Activated CD4-positive, alpha-beta T cell treated with anti-CD3 and anti-CD28 coated beads, Interleukin-2, amount 50 U/mL, for 1 hour (primary cell): ENCODE results near the gene GLB1L2.

Source experiments
- DNase-seq: peaks from one replicate; pipeline ENCODE4 v3.0.0-alpha.2; 2020

GLB1L2 gene

DNA sequence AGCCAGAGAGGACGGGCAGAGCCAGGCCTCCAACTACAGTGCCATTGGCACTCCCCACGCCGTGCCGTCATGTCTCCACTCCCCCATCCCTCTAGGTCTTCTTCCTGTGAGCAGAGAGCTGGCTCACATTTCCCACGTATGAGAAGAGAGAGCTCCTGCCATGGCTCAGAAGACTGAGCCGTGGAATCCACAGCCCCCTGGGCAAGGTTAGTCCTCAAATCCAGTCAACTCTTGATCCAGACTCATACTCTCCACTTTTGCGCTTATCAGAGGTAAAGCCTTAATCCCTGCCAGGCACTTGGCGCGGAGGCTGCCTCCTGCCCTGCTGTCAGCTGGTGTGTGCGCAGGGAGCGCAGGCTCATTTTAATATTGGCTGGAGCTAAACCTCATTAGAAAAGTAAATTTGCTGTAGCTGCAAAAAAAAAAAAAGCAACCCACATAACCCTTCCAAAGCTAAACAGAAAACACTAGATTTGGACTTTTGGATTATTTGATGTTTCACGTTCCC is 75.6 kb downstream of the GLB1L2 start:
- DNase-seq: no peak

DNA sequence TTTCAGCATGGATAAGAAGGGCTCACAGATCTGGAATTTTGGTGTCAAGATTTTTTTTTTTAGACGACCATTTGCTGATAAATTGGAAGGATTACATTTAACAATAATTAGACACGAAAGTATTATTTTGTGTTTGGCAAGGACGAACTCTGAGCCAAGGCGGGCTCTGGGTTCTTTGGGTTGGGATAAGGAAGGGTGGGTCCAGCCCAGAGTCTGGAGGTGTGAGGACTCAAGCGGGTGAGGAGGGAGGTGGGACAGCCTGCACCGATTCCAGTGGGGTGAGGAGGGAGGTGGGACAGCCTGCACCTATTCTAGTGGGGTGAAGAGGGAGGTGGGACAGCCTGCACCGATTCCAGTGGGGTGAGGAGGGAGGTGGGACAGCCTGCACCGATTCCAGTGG is 76.1 kb downstream of the GLB1L2 start:
- no peak for DNase-seq

DNA sequence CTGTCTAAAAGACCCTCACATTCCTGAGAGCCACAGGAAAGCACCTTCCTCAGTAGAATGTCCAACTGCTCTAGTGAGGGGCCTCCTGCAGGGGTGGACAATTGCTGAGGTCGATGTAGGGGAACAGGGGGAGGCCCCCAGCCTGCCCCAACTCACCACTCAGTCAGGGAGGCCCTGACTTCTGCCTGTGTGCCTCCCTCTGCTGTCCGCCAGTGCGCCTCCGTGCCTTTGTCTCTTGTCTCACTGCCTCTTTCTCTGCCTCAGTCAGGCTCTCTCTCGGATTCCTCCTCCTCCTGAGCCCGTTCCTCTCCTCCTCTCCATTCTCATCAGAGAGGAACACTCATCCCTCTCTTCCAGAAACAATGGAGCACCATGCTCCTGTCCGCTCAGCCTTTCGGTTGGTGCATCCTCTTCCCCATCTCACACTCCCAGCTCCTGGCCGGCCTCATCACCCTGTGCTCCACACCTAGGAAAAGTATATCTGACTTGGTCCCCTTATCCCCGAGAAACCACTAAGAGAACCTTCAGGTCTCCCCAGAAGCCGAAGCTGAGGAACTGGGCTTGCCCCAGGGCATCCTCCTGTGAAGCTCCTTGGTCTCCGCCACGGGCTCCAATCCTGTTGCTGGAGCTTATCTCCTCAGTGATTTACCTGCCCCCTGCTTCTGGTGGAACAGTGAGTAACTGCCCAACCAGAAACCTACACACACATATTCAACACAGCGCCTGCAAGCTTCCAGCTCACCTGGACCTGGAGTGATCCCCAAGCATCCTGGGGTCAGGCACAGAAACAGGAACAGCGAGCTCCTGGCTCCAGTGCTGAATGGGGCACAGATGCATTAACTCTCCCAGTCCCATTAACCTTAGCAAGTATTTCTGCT is 78.0 kb downstream of the GLB1L2 start:
- DNase-seq: no peak

DNA sequence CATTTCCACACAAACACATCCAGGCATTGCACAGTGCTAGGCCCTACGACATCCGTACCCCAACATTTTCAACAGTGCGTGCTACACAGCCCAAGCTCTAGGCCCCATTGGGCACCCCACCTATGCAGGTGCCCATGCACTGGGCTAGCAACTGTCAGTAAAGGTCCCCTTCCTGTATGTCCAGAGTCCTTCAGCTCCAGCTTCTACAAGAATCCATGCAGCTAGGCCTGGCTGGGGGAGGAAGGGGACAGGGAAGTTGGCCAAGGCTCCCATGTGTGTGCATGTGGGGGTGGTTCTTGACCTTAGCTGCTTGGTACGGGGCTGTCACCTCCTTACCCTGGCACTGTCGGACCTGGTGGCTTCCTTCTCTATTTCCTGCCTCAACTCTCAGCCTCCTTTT is 79.0 kb downstream of the GLB1L2 start:
- DNase-seq: no peak

DNA sequence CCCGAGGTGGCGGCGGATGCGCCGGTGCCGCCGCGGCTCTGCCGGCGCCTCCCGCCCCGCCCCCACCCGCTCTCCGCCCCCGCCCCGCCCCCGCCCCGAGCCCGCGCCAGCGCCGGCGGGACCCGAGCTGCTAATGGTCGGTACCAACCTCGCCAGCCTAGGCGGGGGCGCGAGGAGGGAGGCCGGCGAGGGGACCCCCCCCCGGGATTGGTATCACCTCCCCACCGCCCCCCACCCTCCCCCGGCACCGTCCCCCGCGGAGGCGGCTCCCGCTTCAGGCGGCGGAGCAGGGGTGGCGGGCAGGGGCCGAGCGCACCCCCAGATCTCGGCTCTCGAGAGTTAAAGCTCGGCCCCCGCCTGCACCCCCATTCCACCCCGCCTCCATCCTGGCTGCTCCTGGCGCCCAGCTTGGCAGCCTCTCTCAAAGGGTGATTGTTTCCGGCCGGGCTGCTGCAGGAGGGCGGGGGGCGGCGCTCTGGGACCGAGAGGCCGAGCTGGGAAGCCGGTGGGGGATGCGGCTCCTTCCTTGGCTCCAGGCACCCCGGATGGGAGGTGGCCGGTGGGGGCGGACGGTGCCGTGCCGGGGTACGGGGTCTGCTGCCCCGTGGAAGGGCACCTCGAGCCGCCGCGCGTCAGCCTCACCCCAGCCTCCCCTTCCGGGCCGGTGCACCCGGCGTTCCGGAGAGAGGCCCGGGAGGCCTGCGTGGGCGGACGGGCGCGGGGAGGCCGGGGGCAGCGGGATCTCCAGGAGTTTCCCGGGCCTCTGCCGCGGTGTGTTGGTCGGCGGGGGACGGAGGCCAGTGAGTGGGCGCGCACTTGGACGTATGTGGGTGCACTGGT is 80.6 kb downstream of the GLB1L2 start, which contains the start of gene B3GAT1:
Gene B3GAT1, minus strand, starts transcription at position 40 of the 840 bp plus-strand sequence. CDS start 24,583 bp downstream, outside the sequence.
- DNase-seq: peak; percentile 8

DNA sequence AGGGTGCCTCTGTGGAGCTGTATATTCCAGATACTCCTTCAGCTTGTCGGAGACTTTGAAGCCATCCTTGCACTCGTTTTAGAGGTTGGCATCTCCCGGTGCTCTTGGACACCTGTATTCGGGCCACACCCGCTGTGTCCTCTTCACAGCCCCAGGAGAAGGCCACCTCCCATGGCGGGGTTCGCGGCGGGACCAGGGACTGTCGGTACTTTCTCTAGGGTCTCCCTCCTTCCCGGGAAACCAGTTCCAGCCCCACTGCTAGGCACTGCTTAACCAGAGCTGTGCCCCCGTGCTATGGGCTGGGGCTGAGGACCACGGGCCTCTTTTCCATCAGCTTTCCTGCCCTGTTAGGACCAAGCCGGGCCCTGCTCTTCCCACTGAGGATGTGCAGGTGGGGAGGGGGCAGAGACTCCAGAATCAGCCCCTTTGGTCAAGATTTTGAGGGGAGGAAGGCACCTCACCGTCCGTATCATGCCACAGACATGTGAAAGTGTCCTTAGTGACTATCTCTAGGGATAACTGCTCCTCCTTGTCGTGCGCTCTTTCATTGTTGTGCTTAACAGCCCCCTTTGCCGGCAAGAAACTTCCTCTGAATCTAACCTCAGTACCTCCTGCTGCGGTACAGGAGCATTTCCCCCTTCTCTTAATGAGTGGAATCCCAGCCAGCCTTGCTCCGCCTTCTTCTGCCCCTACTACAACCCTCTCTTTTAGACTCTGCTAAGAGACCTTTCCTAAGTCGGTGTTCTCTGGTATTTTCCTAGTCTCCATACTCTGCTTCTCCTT is 81.4 kb downstream of the GLB1L2 start:
- DNase-seq: no peak

DNA sequence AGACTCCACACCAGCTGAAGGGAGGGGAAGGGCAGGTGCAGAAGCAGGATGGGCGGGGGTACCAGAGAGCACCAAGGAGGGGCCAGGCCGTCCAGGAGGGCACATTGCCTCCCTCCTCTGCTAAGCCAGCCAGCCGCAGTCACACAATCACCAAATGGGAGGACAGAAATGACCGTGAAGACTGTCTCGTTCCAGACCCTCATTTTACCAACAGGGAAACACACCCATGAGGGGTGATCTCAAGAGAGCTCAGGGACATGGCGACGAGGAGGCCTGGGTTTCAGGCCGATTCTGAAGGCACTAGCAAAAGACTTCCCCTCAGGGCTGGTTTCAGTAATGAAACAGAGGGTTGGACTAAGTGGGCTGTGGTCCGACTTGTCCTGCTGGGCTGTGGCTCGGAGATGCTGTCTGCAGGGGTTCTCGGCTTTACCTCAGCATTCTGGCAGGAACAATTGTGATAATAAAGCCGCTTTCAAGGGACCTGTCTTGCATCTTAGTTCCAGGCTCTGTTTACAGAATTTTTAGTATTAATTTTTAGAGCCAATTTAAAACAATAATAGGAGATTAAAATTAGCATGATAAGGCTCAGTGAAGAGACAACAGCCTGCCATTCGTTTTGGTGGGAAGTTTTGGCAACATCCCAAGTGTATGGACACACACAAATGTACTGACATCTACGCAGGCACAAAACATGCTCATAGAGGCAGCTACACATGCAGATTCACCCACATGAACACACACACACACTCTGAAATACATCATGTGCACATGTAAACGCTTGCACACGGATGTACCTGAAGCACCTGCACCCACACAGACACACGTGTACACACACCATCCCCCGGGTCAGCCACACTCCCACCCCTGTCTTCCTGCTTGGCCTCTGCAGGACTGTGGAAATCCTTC is 82.3 kb downstream of the GLB1L2 start:
- no peak for DNase-seq

DNA sequence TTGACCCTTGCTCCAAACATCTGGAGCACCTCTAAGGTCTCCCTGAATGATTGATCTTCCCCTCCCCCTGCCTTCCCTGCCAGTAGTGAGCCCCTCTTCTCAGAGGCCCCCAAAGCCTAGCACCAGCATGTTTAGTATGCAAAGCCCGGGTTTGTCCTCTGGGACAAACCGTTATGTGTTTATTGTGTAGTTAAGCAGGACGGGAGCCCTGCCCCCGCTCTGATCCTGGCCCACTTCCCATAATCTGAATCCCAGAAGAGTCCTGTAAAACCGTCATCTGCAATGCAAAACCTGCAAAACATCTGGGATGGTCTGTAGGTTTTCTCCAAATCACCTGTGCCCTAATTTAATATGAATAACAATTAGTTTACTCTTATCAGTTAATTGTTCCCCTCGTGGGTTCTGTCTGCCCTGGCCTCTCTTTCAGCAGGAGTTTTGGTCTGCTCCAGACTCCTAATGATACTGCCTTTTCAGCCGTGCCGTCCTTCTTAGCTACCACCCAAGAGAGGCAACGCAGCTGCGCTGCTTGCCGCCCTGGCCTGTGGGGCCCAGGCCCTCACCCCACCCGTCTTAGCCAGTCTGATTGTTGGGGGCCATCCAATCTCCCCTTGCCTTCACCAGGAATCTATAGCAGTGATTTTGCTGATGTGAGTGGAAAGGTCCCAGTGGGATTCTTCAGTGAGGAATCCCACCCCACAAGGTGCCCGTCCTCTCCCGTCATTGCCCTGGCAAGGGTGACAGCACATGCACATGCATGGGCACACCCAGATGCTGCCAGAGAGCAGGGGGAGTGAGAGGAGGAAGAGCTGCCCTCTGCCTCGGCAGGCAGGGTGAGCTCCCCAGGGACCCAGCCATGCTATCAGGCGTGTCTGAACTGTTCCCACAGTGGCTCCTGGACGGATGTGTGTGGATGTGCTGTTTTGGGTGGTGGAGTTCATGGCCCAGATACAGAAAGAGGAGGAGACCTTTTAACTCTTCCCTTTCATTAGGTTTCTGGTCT is 83.3 kb downstream of the GLB1L2 start:
- DNase-seq: no peak

DNA sequence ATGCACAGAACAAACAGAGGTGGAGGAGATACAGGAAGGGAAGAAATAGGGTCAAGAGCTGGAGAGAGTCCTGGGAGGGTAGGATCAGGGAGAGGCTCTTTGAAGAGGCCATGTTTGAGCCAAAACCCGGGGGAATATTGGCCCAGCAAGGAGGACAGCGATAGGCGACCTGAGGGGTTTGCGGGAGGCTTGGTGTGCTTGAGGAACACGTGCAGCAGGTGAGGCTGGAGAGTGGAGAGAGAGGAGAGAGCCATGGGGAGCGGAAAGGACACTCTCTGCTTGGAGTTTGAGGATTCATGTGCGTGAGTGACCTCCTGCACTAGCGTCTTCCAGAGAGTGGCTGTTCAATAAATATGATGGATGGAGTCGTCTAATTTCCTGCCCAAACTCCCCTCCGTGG is 84.9 kb downstream of the GLB1L2 start:
- DNase-seq: no peak

DNA sequence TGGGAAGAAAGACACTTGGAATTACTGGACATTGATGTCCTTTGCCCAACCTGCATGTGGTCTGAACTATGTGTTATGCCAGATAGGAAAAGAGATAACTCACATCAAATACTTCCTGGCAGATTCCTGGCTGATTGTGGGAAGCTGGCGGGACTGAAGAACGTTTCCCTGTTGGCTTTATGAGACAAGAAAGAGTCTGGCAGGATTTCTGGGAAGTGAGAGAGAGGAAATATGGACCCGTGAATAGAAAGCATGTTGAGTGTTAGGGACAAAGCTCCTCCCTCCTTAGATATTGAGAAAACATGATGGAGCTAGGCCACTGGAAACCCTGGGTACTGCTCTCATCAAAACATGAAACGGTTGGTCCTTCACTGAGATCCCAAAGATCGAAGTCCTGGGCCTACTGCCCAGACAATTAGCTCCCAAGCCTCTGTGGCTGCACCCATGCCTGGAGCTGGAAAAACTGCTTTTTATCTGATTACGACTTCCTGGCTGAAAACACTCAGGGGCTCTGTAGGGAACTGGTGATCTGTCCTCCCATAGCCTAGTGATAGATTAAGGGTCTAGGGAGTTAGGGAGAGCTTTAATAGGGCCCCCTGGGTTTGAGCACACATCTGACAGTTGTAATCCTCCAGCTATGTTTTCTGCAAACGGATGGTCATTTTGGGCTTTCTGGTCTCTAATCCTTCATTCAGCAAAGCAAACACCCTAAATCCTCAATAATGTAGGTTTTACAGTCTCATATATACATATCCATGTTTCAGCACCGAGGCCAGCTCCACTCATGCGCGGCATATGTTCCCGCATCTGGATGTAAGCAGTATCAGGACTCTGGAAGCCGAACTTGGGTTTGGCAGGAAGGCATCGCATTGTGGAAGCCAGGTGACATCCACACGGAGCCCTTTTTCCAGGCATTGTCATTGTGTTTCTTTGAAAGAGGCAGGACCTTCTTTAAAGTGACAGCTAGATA is 86.4 kb downstream of the GLB1L2 start:
- no peak for DNase-seq

DNA sequence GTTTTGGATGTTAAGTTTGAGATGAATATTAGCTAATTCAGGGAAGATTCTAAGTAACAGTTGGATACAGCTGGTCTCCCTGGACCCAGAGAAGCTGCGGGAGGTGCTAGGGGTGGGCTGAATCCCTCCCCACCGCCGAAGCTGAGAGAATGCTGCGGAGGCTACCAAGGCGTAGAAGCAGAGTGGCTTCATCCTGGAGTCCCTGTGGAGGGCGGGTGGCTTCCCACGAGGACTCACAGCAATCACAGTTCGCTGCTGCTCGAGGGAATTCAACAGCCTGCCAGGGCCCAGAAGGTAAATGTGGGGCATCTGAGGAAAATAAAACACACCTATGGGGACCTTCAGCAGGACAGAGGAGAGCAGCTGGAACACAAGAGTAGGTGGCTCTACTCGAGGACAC is 91.3 kb downstream of the GLB1L2 start:
- DNase-seq: no peak

DNA sequence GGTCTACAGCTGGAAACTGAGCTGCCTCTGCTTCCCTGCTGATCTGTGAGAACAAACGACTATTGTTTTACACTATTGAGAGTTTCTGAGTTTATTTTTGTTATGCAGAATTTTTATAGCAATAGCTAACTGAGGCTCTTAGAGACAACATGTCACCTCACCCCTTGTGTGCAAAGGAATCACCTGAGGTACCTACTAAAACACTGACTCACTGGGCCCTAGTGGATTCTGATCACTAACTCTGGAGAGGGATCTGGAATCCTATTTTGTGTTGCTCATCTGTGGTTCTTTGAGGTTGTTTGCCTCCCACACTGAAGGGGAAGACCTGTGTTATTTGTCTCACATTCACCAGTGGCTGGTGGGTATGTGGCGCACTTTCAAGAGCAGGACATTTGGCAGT is 93.6 kb downstream of the GLB1L2 start:
- DNase-seq: no peak
